ENCODE results near the gene ACAP3. TPM values are rescaled to one million over a fixed set of nuclear protein-coding genes. Genes with fewer than 3 reads are reported as not detected.

Gene ACAP3
- total RNA-seq, 2 donors from 2014 or later, result 43.2 to 58.6 TPM

GRCh38 chr1:1291023-1291528 lies 16.7 kb downstream of the ACAP3 start:
- H3K27ac ChIP-seq, result no peak overlapping the region
- no peaks in the 10 kb centered on the region for H3K9me3 ChIP-seq
- no peak for TF ChIP-seq CTCF (IDR thresholded peaks at IDR 0.05)
- TF ChIP-seq POLR2A (IDR thresholded peaks at IDR 0.05), result no peak
- WGBS, result 28% methylated on average over 25 of the region's 28 CpGs
- peaks cover 4% of the 10 kb centered on the region for H3K4me1 ChIP-seq (replicated peaks)
- H3K4me3 ChIP-seq, result no peak overlapping the region
- H3K36me3 ChIP-seq, result no peaks in the 10 kb centered on the region
- DNase-seq (ENCODE audit: low spot score), result no peak
- intact Hi-C loops (cut with DNase I), result no loop called here
- no peaks in the 10 kb centered on the region for H3K27me3 ChIP-seq (replicated peaks; ENCODE audit: insufficient read depth)

- peaks cover 4% of the 10 kb centered on the region for H3K4me1 ChIP-seq (replicated peaks)
- no peaks in the 10 kb centered on the region for H3K27me3 ChIP-seq (replicated peaks; ENCODE audit: insufficient read depth)
- WGBS, result 65% methylated on average over 15 of the region's 15 CpGs
- H3K36me3 ChIP-seq, result no peaks in the 10 kb centered on the region
- H3K27ac ChIP-seq, result no peak overlapping the region
- peak in 3 of 4 experiments; percentile 47 to 78 (median 70) for TF ChIP-seq CTCF (IDR thresholded peaks at IDR 0.05)
- no peak for TF ChIP-seq POLR2A (IDR thresholded peaks at IDR 0.05)
- intact Hi-C loops (cut with DNase I), result no loop called here
- peak; percentile 47 for DNase-seq (ENCODE audit: low spot score)
- H3K4me3 ChIP-seq, result no peak overlapping the region
- no peaks in the 10 kb centered on the region for H3K9me3 ChIP-seq
Measured at GRCh38 chr1:1290238-1290731, 17.4 kb downstream of the ACAP3 start.

GRCh38 chr1:1287288-1288110 lies 20.2 kb downstream of the ACAP3 start:
- Histone ChIP-seq H3K27ac (no peak overlapping the region), H3K36me3 (no peaks in the 10 kb centered on the region), H3K4me1 (replicated peaks) (peaks cover 4% of the 10 kb centered on the region), H3K4me3 (no peak overlapping the region), H3K9me3 (no peaks in the 10 kb centered on the region), H3K27me3 (replicated peaks; ENCODE audit: insufficient read depth) (peaks cover 3% of the 10 kb centered on the region)
- TF ChIP-seq POLR2AphosphoS5 (IDR thresholded peaks at IDR 0.05) (no peak), POLR2A (IDR thresholded peaks at IDR 0.05) (no peak), CTCF (IDR thresholded peaks at IDR 0.05) (no peak)
- WGBS, result 86% methylated on average over 34 of the region's 46 CpGs
- intact Hi-C loops (cut with DNase I), result no loop called here
- DNase-seq (ENCODE audit: low spot score), result no peak

GRCh38 chr1:1286313-1287261 lies 21.1 kb downstream of the ACAP3 start:
- WGBS, result 46% methylated on average over 37 of the region's 50 CpGs
- Histone ChIP-seq H3K4me3 (no peak overlapping the region), H3K36me3 (no peaks in the 10 kb centered on the region), H3K27me3 (replicated peaks; ENCODE audit: insufficient read depth) (peaks cover 3% of the 10 kb centered on the region), H3K4me1 (replicated peaks) (peaks cover 4% of the 10 kb centered on the region), H3K27ac (no peak overlapping the region), H3K9me3 (no peaks in the 10 kb centered on the region)
- DNase-seq (ENCODE audit: low spot score), result no peak
- intact Hi-C loops (cut with DNase I), result no loop called here
- TF ChIP-seq POLR2AphosphoS5 (IDR thresholded peaks at IDR 0.05), result no peak
- TF ChIP-seq CTCF (IDR thresholded peaks at IDR 0.05), result no peak
- TF ChIP-seq POLR2A (IDR thresholded peaks at IDR 0.05), result no peak

Measured in prostate gland (tissue), 2 donors.